ENCODE data around the gene TCEA2.

TCEA2 gene

DNA sequence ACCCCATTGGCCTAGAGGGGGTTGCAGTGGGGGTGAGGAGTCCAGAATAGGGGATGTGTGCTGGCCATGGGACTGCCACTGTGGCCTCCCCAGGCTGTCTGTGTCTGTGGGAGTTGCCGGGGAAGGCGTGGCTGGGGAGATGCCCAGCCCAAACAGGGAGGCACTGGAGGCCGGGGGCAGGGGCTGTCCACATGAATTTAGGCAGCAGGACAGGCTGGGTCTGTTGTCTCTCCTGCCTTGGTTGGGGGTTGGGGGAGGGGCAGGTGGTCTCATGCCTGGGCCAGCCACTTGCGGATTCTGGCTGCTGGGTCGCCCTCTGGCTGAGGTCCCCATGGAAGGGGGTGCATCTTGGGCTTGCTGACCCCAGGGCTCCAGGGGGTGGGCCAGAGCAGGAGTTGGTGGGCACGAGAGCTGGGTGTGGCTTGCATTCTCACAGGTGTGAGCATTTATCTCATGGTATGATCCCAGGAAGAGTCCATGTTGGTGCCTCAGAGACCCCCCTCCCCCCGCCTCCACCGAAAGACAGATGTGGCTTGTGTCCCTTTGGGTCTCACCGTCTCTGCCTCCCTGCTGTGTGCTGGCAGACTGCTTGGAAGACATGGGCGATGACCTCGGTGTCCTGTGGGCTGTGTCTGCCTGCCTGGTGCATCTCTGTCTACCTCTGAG lies 17.5 kb upstream of the TCEA2 start:
- no peak for DNase-seq (ENCODE audit: low read depth)
- TF ChIP-seq, protein P1, sequence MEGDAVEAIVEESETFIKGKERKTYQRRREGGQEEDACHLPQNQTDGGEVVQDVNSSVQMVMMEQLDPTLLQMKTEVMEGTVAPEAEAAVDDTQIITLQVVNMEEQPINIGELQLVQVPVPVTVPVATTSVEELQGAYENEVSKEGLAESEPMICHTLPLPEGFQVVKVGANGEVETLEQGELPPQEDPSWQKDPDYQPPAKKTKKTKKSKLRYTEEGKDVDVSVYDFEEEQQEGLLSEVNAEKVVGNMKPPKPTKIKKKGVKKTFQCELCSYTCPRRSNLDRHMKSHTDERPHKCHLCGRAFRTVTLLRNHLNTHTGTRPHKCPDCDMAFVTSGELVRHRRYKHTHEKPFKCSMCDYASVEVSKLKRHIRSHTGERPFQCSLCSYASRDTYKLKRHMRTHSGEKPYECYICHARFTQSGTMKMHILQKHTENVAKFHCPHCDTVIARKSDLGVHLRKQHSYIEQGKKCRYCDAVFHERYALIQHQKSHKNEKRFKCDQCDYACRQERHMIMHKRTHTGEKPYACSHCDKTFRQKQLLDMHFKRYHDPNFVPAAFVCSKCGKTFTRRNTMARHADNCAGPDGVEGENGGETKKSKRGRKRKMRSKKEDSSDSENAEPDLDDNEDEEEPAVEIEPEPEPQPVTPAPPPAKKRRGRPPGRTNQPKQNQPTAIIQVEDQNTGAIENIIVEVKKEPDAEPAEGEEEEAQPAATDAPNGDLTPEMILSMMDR (IDR thresholded peaks at IDR 0.05; ENCODE audit: insufficient read depth, low read depth, low read length, missing control alignments) = no peak
- no peak overlapping the region for H3K4me3 ChIP-seq (ENCODE audit: low read length)

DNA sequence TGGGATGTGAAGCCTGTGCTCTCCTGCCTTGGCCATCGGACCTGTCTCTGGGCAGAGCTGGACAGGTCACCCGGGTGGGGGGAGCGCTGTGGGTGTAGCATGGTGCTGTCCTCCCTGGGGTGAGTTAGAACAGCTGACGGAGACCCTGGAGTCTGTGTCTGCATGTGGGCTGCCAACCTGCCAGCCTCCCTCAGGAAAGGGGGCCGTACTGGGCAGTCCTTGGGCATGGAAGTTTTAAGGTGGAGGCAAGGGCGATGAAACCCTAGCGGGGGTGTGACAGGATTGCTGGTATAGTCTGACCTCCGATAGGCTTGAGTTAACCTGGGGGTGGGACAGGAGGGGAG lies 16.0 kb upstream of the TCEA2 start:
- H3K4me3 ChIP-seq (ENCODE audit: low read length) = no peak overlapping the region
- TF ChIP-seq, protein P1 (IDR thresholded peaks at IDR 0.05; ENCODE audit: insufficient read depth, low read depth, low read length, missing control alignments) = no peak
- DNase-seq (ENCODE audit: low read depth) = no peak

DNA sequence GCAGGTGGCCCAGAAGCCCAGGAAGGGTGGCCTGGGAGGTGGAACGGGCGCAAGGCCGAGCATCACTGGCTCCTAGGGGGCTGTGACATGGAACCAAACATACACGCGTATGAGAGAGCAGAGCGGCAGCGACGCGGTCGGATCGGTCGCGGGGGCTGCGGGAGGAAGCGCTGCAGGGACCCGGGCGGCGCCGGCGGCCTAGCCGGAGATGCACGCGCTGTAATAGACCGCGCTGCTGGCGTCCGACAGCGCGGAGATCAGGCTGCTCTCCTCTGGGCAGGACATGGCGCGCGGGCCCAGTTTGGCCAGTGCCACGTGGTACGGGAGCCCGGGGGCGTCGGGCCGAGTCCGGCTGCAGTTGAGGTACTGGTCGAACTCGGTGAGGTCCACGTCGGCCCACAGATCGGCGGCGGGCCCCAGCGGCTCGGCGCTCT lies 15.0 kb upstream of the TCEA2 start:
- TF ChIP-seq, protein P1 (IDR thresholded peaks at IDR 0.05; ENCODE audit: insufficient read depth, low read depth, low read length, missing control alignments) = no peak
- no peak overlapping the region for H3K4me3 ChIP-seq (ENCODE audit: low read length)
- DNase-seq (ENCODE audit: low read depth) = no peak

DNA sequence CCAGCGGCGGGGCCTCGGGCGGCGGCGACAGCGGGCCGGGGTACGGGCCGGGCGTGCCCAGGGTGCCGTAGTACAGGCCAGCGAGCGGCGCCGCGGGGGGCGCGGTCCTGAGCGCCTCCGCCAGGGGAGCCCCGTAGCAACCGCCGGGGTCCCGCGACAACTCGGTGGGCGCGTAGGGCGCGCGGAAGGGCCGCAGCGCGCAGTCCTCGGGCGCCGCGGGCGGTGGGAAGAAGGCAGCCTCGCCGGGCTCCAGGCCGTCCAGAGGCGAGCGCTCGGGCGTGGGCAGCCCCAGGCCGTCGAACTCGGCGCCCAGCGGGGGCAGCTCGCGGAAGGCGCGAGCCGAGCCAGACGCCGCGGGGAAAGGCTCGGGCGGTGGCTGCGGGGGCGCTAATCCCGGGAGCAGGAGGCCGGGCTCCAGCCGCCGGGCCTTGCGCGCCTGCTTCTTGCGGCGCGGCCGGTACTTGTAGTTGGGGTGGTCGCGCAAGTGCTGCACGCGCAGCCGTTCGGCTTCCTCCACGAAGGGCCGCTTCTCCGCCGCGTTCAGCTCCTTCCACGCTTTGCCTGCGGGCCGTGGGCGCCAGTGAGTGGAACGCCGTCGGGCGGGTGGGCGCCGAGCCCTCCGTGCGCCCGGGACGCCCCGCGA lies 14.5 kb upstream of the TCEA2 start:
- TF ChIP-seq, protein P1 (IDR thresholded peaks at IDR 0.05; ENCODE audit: insufficient read depth, low read depth, low read length, missing control alignments) = no peak
- DNase-seq (ENCODE audit: low read depth) = no peak
- no peak overlapping the region for H3K4me3 ChIP-seq (ENCODE audit: low read length)

DNA sequence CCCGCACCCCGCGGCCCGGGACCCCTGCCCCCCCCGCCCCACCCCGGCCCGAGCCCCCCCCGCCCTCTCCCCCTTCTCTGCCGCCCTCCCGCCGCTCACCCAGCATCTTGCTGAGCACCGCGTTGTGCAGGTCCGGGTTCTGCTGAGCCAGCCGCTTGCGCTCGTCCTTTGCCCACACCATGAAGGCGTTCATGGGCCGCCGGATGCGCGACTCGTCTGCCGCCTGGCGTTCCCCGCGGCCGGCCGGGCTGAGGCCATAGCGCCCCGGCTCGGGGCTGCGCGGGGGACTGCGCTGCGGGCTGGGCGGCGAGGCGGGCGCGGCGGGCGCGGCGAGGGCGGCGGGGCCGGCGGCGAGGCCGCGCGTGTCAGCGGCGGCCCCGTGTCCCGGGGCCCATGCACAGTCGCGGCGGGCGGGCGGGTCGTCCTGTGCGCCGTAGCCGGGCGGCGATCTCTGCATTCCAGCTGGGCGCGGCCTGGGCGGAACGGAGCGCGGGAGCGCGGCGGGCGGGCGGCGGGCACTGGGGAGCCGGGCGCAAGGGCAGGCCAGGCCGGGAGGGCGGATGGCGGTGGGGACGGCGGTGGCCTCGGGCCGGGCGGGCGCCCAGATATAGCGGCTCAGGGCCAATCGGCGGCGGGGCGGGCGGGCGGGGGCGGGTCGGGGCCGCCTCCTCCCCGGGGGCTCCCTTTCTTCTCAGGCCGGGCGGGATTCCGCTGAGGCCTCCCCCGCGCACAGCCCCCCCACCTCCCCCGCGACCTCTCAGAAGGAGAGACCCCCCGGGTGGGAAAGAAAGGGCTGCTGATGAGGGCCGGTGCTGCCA lies 13.7 kb upstream of the TCEA2 start, which contains the start of gene SOX18:
SOX18 (minus strand) TSS at position 580 of the 818 bp plus-strand sequence; CDS start at position 457, 123 bp downstream.
- TF ChIP-seq, protein P1 (IDR thresholded peaks at IDR 0.05; ENCODE audit: insufficient read depth, low read depth, low read length, missing control alignments) = no peak
- DNase-seq (ENCODE audit: low read depth) = peak; percentile 53
- no peak within 1 kb of the TSS for H3K4me3 ChIP-seq (ENCODE audit: low read length)

DNA sequence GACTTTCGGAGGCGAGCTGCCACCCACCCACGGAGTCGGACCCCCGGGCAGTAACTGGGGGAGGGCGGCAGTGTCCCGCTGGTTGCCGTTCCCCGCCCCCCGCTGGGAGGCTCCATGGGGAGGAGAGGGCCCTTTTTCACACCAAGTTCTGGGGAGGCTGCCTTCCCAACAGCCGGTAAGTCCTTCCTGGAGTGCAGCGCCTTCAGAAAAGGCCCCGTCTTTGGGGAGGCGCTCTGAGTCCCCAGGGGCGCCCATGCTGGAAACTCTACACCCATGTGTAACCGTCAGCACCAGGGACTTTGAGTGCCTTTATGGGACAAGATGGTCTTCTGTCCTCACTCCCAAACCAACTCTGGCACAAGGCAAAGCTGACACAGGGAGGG lies 13.1 kb upstream of the TCEA2 start:
- TF ChIP-seq, protein P1 (IDR thresholded peaks at IDR 0.05; ENCODE audit: insufficient read depth, low read depth, low read length, missing control alignments) = no peak
- no peak overlapping the region for H3K4me3 ChIP-seq (ENCODE audit: low read length)
- DNase-seq (ENCODE audit: low read depth) = no peak
